Erythroblast (primary cell): ENCODE results near the gene HSPA14.

Experiments used
- GATA1 ChIP-seq: IDR thresholded peaks from 2 replicates; pipeline ENCODE4 v1.6.1; 2011; ENCODE audit warnings: low read depth, mild to moderate bottlenecking, control low read depth, low read length, moderate library complexity
- POLR2A ChIP-seq: IDR thresholded peaks from 2 replicates; pipeline ENCODE4 v1.6.1; 2011; ENCODE audit warnings: mild to moderate bottlenecking, low read length

DNA sequence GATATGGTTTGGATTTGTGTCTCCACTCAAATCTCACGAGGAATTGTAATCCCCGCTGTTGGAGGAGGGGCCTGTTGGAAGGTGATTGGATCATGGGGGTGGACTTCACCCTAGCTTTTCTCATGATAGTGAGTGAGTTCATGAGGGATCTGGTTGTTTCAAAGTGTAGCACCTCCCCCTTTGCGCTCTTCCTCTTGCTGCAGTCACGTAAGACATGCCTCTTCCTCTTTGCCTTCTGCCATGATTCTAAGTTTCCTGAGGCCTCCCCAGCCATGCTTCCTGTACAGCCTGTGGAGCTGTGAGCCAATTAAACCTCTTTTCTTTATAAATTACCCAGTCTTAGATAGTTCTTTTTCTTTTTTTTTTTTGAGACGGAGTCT lies 17.3 kb upstream of the HSPA14 start:
- TF ChIP-seq POLR2A (no peak), GATA1 (no peak)
